GM12874 (cell line): ENCODE measurements around the gene DRD2.

Source experiments
- TF ChIP-seq, protein P1 (sequence below): IDR thresholded peaks from 2 replicates; pipeline ENCODE4 v1.5.1; 2011; ENCODE audit warnings: low read depth, mild to moderate bottlenecking, control low read depth, low read length, moderate library complexity; ENCODE audit not compliant: insufficient read depth

DRD2 gene

DNA sequence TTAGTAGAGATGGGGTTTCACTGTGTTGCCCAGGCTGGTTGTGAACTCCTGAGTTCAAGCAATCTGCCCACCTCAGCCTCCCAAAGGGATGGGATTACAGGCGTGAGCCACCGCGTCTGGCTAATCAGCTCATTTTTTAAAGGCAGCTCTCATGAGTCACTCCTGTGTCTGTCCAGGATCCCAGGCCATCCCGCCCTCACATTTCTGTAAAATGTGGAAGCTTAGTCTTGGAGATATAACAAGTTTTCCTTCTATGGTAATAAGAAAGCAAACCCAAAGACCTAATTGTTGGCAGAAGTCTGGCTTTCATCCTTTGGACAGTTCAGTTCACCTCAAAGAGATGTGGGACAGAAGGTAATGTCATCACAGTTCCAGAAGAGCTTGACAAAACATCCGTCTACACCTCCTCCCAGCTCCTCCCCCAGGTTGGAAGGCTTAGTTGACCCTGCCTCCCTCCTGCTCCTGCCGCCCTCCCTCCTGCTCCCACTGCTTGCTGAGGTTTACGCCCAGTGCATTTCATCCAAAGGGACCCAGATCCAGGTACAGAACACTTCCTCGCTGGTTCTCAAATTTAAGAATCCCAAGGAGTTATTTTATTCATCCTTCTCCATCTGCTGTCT, 6.4 kb downstream of the DRD2 start:
- TF ChIP-seq, protein P1, sequence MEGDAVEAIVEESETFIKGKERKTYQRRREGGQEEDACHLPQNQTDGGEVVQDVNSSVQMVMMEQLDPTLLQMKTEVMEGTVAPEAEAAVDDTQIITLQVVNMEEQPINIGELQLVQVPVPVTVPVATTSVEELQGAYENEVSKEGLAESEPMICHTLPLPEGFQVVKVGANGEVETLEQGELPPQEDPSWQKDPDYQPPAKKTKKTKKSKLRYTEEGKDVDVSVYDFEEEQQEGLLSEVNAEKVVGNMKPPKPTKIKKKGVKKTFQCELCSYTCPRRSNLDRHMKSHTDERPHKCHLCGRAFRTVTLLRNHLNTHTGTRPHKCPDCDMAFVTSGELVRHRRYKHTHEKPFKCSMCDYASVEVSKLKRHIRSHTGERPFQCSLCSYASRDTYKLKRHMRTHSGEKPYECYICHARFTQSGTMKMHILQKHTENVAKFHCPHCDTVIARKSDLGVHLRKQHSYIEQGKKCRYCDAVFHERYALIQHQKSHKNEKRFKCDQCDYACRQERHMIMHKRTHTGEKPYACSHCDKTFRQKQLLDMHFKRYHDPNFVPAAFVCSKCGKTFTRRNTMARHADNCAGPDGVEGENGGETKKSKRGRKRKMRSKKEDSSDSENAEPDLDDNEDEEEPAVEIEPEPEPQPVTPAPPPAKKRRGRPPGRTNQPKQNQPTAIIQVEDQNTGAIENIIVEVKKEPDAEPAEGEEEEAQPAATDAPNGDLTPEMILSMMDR: no peak

DNA sequence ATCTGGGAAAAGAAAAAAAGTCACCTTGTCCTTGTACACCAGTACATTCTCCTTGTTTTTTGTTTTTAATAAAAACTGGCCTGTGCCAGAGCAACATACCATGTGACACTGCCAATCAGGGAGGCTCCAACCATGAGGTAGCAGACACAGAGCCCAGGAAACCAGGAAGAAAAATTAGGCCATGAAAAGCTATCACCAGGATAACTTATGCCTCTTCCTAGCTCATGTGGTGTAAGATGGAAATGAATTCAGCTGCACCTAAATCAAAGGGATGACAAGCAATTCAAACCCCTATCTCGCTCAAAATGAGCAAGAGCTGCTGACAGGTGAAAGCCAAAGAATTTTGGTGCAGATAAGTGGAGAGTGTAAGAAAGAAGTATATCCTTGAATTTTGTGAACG, 7.7 kb downstream of the DRD2 start:
- TF ChIP-seq, protein P1: no peak

DNA sequence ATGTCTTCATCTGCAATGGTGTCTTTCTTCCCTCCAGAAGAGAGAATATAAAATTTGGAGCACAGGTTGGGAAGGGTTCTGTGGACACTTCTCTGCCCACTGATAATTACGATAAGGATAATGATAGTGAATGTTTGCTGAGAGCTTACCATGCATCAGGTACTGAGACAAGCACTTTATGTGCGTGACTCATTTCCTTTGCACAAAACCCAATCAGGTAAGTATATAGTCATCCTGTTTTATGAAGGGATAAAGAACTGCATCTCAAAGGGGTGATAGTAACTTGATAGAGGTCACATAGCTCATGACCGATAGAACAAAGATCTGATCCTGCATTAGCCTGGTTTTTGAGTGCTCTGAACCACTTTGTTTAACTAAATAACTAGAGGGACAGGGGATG, 9.4 kb downstream of the DRD2 start:
- TF ChIP-seq, protein P1: no peak

DNA sequence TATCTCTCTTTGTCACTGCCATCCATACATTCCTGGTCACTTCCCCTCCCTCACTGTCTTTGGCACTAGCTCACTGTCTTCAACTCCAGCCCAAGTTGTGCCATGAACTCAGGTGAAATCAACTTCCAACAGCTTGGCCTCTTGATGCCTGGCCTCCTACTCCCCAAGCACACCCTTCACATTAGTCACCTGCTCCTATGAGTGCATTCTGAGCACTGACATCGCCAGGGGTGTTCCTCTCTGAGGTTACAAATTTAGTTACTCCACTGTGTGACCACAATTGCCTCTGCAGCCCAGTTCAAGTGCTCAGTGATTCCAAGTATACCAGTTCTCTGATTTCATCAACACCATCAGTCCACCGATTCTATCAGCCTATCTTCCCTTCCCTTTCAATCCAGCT, 10.8 kb downstream of the DRD2 start:
- TF ChIP-seq, protein P1: no peak

DNA sequence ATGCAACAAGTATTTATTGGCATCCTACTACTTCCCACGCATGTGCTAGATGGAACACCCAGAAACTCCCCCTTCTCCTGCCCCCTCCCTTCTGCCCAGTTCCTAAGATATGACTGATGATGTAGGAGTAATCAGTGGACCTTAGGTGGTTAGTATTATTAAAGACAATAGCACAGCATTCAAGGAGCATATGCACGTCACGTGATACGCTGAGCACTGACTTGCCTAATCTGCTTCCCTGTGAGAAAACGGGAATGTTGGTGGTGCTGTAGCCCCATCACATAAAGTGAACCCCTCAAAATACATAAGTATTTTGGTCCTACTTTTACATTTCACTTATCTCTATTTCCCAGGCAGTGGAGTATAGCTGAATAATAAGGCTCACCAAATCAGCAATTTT, 12.4 kb downstream of the DRD2 start:
- TF ChIP-seq, protein P1: no peak

DNA sequence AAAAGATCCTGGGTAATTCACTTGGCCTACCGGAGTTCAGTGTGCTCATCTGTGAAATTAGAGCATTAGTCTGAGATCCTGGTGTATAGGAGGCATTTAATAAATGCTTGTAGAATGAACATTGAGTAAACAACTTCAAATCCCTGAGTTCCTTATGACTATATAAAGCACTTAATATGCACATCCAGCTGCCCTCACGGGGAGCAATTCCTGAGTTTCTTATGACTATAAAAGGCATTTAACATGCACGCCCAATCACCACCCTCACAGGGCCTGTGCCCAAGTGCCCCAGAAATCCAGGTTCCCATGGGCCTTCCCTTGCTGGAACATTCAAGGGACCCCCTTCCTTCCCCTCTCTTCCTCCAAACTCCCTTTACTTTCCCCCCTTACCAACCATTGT, 13.6 kb downstream of the DRD2 start:
- TF ChIP-seq, protein P1: no peak

DNA sequence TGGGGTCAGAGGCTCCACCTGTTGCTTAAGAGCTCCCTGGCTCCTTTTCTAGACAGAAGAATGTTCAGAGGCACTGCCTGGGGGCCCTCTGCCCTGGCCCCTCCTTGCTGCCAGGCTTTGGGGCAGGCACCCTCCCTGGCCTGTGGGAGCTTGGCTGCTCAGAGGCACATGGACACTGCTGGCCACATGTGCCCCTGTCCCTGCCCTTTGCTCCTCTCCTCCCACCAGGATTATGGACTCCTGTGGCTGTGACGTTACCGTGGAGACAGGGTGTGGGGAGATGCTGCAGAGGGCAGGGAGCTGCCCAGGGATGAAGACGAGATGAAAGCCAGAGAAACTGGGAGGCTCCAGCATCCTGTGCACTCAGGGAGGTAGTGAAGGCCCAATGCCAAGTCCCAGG, 14.7 kb downstream of the DRD2 start:
- TF ChIP-seq, protein P1: no peak
